HG02571 (cell line): Measurements from ENCODE around the gene UBTD2.
"Not testable (repeated sequence)": the region's sequence is repeated elsewhere in the genome, so short reads cannot be mapped to it uniquely, and the experiment has no call there.

Experiments
- ATAC-seq: cut with Tn5 transposase; IDR thresholded peaks from one replicate; pipeline ENCODE4 v1.9.1; 2021; ENCODE audit warnings: mild to moderate bottlenecking, moderate library complexity; ENCODE audit not compliant: unreplicated experiment

UBTD2 gene

DNA sequence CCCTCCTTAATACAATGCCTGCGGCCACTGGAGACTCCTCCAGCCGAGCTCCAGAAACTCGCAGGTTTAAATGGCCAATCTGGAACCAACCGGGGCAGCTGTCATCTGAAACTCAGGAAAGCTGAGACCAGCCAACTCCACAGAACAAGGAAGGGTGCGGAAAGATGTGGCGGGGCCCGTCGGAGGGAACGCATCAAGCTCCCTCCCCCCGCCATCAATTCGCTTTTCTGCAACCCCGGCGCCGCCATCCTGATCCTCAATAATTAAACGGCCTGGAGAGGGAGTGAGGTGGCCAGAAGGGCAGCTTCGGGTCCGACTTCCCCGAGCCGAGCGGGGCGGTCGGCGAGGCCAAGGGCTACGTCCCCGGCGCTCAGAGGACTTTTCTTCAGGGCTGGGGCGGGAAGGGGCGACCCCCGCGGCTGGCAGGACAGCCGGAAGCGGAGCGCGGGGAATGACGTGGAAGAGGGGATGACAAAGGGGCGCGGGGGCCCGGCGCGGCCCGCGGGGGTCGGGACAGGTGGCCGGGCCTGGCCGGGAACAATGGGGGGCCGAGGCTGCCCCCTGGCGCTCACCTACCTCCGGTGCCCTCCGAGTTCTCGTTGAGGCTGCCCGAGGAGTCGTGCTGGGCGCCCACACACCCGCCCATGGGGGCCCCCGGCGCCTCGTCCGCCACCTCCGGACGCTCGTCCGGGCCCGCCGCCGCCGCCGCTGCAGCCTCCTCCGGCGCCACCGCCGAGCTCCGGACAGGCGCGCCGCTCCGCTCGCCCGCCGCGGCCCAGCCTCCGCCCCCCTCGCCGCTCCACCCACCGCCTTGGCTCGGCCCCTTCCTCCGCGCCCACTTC lies at the start of gene UBTD2:
Gene UBTD2, minus strand, starts transcription at position 745 of the 842 bp plus-strand sequence. Its CDS starts 99 bp downstream, at position 646.
- ATAC-seq, result peak; percentile 88

DNA sequence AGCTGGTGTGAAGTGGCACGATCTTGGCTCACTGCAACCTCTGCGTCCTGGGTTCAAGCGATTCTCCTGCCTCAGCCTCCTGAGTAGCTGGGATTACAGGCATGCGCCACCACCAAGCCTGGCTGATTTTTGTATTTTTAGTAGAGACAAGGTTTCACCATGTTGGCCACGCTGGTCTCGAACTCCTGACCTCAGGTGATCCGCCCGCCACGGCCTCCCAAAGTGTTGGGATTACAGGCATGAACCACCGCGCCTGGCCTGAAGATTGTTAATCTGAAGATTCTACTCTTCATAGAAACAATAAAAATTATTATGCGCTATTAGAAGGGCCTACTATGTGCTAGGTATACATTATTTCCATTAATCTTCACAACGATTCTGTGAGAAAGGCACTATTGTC lies 43.3 kb upstream of the UBTD2 start:
- ATAC-seq, result not testable (repeated sequence)

DNA sequence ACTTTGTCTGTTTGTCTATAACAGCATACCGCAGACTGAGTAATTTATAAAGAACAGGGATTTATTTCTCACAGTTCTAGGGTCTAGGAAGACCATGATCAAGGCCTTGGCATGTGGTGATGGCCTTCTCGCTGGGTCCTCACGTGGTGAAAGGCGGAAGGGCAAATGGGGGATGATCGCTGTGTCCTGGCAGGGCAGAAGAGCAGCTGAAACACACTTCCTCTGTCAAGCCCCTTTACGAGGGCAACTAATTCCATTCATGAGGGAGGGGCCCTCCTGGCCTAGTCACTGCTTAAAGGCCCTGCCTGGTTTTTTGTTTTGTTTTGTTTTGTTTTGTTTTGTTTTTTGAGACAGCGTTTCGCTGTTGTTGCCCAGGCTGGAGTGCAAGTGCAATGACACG lies 41.9 kb upstream of the UBTD2 start:
- no peak for ATAC-seq

GRCh38 chr5:172322028-172322965 lies 38.7 kb upstream of the UBTD2 start:
- no peak for ATAC-seq

- no peak for ATAC-seq
Measured at GRCh38 chr5:172321593-172321992, 38.0 kb upstream of the UBTD2 start.

DNA sequence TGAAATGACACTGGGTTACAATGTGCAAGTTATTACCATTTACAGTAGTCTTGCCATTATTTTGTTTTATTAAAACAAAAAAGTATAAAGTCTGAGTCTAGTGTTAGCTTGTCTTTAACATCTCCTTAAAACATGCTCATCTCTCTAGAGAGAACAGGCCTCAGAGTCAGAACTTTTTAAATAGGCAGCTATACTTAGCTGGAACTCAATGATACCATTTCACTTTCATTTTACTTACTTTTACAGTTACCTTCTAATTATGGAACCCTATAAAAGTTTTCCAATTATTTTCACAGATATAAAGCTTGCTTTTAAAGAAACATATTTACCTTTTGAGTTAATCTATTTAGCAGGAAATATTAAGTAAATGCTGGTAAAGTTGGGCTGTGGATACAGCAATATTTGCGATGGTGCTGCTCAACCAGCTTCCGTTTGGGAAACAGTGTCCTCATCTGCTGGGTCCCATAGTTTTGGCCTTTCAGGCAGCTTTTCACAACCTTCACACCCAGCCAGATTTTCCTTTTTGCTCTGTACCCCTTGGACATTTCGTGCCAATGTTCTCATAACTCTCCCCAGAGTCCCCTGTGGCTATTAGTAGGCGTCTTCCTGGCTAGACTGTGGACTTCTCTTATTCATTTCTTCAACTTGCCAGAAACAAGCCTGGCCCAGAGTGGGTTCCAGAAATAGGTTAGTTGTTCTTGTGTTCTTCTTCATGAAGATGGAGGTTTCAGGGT lies 36.3 kb upstream of the UBTD2 start:
- no peak for ATAC-seq

DNA sequence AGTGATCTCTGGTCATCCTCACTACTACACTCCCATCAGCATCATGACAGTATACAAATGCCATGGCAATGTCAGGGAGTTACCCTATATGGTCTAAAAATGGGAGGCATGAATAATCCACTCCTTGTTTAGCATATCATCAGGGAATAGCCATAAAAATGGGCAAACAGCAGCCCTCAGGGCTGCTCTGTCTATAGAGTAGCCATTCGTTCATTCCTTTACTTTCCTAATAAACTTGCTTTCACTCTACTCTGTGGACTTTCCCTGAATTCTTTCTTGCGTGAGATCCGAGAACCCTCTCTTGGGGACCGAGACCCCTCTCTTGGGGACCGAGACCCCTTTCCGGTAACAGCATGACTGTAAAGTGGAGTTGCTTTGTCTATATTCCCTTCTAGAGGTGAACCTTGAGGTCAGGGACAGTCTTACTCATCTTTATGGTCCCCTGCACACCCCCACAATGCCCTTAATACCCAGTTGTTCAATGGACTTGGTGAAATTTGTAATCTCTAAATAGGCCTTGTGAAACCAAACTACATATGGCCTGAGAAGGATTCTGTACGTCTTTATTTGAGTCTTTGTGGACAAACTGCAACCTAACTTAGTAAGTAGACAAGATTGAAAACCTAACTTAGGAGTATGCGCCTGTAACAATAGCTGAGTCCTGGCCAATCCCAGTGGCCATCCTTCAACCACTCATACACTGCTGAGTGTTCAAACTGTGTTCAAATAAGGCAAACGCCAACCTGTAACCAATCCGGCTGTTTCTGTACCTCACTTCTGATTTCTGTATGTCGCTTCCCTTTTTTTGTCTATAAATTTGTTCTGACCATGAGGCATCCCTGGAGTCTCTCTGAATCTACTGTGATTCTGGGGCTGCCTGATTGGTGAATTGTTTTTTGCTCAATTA lies 32.3 kb upstream of the UBTD2 start:
- ATAC-seq, result peak; percentile 59

DNA sequence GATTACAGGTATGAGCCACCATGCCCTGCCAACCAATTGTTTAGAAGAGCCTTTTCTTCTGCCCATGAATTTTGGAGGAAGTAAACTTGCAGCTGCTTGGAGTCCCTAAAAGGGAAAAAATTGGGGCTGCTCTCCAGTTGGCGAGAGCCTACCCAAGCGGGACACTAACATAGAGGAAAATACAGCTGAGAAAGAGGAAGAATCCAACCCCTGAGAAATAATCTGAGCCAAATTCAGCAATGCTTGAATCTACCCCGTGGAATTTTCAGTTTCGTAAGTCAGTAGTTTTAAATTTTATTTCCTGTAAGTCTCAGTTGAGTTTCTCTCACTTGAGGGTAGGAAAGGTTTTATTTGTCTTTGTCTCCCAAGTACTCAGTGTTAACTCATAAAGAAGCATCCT lies 30.4 kb upstream of the UBTD2 start:
- ATAC-seq, result no peak

- no peak for ATAC-seq
Measured at GRCh38 chr5:172312286-172312685, 28.7 kb upstream of the UBTD2 start.

DNA sequence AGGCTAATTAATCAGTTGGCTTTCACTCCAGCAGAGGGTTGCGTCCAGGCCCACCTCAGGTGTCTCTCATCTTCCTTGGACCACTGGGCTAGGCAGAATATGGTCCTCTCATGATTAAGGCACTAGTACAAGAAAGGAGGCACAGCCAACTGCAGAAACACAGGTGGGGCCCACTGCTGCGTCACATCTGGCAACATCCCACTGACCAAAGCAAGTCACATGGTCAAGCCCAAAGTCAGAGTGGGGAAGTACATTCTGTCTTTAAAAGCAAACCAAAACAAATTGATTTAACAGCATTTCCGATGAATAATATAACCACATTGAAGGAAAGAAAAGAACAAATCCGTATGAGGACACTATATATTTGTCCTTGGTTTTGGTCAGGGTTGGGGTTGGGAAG lies 28.0 kb upstream of the UBTD2 start:
- no peak for ATAC-seq

DNA sequence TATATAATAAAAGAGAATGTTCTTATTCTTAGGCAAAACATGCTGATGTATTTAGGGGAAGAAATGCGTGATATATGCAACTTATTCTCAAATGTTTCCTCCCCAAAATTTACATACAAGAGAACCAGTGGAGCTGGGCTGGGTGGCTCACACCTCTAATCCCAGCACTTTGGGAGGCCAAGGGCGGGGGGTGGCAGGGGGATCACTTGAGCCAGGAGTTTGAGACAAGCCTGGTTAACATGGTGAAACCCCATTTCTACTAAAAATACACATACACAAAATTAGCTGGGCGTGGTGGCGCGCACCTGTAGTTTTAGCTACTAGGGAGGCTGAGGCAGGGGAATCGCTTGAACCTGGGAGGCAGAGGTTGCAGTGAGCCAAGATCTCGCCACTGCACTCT lies 27.5 kb upstream of the UBTD2 start:
- ATAC-seq, result no peak

- ATAC-seq, result no peak
Measured at GRCh38 chr5:172305380-172305779, 21.8 kb upstream of the UBTD2 start.

- no peak for ATAC-seq
Measured at GRCh38 chr5:172303572-172304335, 20.2 kb upstream of the UBTD2 start.

DNA sequence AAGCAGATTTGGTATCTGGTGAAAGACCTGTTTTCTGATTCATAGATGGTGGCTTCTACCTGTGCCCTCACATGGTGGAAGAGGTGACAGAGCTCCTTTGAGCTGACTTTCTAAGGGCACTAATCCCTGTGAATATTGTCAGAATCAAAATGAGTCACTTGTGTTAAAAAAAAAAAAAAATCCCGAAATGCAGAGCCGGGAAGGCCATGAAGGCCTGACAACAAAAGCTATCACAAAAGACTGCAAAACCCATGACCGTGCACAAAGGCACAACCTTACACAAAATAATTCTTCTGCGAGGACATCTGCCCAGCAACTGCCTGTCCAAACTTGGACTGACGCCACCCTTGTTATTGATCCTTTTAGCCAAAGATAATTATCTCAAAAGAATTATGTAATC lies 19.6 kb upstream of the UBTD2 start:
- ATAC-seq, result no peak

GRCh38 chr5:172302047-172302710 lies 18.6 kb upstream of the UBTD2 start:
- ATAC-seq, result no peak

DNA sequence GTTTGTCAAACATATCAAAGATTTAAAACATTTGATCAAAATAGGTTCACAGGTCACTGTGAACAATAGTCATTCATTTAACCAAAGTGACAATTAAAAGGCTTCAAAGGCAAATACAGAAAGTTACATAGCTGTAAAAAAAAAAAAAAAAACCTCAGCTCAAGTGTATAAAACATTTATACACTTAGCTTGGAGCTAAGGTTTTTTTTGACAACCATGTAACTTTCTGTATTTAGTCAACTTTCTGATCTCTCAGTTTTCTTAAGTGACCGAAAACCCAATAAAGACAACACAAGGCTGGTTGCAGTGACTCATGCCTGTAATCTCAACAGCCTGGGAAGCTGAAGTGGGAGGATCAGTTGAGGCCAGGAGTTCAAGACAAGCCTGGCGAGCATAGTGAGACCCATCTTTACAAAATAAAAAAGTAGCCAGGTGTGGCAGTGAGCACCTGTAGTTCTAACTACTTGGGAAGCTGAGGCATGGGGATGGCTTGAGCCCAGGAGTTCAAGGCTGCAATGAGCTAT lies 16.4 kb upstream of the UBTD2 start:
- ATAC-seq, result no peak

GRCh38 chr5:172294831-172295230 lies 11.3 kb upstream of the UBTD2 start:
- no peak for ATAC-seq

DNA sequence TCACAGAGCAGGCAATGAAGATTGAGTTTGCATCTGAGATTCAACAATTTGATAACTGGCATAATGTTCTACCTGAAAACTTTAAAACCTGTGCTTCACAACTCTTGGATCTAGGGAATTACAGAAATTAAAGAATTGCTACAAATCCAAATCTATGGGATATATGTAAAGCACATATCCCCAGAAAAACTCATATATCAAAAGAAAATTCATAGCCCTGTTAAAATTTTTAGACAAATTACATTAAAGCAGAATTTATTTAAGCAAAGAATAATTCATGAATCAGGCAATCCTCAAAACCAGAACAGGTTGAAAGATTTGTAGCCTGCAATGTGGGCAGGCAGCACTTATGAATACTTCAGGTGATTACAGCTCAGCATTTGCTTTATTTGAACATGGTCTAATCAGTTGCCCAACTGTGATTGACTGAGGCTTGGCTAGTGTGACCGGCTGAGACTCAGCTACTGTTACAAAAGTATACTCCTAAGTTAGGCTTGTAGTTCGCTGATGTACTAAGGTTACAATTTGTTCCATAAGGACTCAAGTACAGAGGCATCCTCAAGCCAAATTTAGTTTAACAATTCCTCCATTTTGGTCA lies 10.3 kb upstream of the UBTD2 start:
- no peak for ATAC-seq
